HepG2 (cell line): ENCODE results near the gene PROK2. TPM values are rescaled to one million over a fixed set of nuclear protein-coding genes. Genes with fewer than 3 reads are reported as not detected.

ENCODE experiments used
- ATAC-seq: fragments of 200-7000 bp; cut with Tn5 transposase; 3 replicates; pipeline ENCODE4 v1.9.1; 2020; ENCODE audit warnings: mild to moderate bottlenecking, moderate library complexity
- BruUV-seq: library from RNA; stranded (reverse); fragments of 400-500 nt; replicated peaks from 2 replicates; lab custom pipeline; 2021; lab: Mats Ljungman, UMichigan
- CTCF ChIA-PET: fragments of 300-600 bp; formaldehyde crosslinking; extraction: SDS; loops from one replicate; lab custom pipeline; 2021; ENCODE audit warnings: low total read pairs, inconsistent platforms, low intra/inter-chr PET ratio; lab: Yijun Ruan, JAX
- POLR2A ChIA-PET: fragments of 350-600 bp; sonication (Branson Sonifier 250); formaldehyde crosslinking; loops from one replicate; lab custom pipeline; 2020; ENCODE audit warnings: antibody characterized with exemption, inconsistent platforms; lab: Yijun Ruan, JAX
- DNase-seq: peaks from one replicate; pipeline ENCODE4 v3.0.0-alpha.2; 2015; ENCODE audit warnings: low spot score
- FAIRE-seq: peaks from 3 replicates; lab custom pipeline; 2011; peaks lifted over from hg19 to GRCh38; lab: Jason Lieb, UNC
- H2AFZ ChIP-seq: one replicate; pipeline ENCODE4 v1.6.1; 2011; ENCODE audit warnings: low read length, inconsistent platforms
- H3K27ac ChIP-seq: fragments of 300-600 bp; 3 replicates; pipeline ENCODE4 v1.8.0; 2011; ENCODE audit warnings: mixed run types, mild to moderate bottlenecking, mixed read lengths, low read length, inconsistent platforms; ENCODE audit not compliant: insufficient read depth; ENCODE audit errors: extremely low read length
- H3K27me3 ChIP-seq, 2 experiments: fragments of 200-600 bp in 1 of 2; 2 replicates in 1 of 2; 3 replicates in 1 of 2; pipeline versions ENCODE4 v1.6.0 to v1.8.0; 2011; ENCODE audit warnings: low read length in 2 of 2, mild to moderate bottlenecking in 2 of 2, moderate library complexity in 2 of 2, inconsistent platforms in 1 of 2; ENCODE audit not compliant: insufficient read depth in 2 of 2, control insufficient read depth in 1 of 2
- H3K36me3 ChIP-seq, 2 experiments: fragments of 200-600 bp in 1 of 2; replicated peaks in 1 of 2; 2 replicates in 1 of 2; 3 replicates in 1 of 2; pipeline versions ENCODE4 v1.5.1 to v1.8.0; 2011; ENCODE audit warnings: low read length in 2 of 2, inconsistent platforms in 1 of 2; ENCODE audit not compliant: insufficient read depth in 2 of 2, control insufficient read depth in 1 of 2
- H3K4me1 ChIP-seq: 2 replicates; pipeline ENCODE4 v1.5.1; 2012; ENCODE audit warnings: low read length, inconsistent platforms; ENCODE audit not compliant: insufficient read depth
- H3K4me2 ChIP-seq: 2 replicates; pipeline ENCODE4 v1.6.0; 2011; ENCODE audit warnings: low read depth, low read length, inconsistent platforms
- H3K4me3 ChIP-seq, 3 experiments: fragments of 200-600 bp in 1 of 3; sonication (generic), shearing (Covaris generic) in 1 of 3; replicated peaks in 1 of 3; 2 replicates each; pipeline ENCODE4 v1.5.1; 2011 to 2016; ENCODE audit warnings: low read length in 3 of 3, inconsistent platforms in 2 of 3, low read depth in 2 of 3, mild to moderate bottlenecking in 2 of 3, control low read depth in 1 of 3, mixed read lengths in 1 of 3; ENCODE audit not compliant: insufficient read depth in 1 of 3
- H3K79me2 ChIP-seq: one replicate; pipeline ENCODE4 v1.6.1; 2011; ENCODE audit warnings: low read length, inconsistent platforms; ENCODE audit not compliant: insufficient read depth
- H3K9ac ChIP-seq: 2 replicates; pipeline ENCODE4 v1.6.0; 2011; ENCODE audit warnings: mild to moderate bottlenecking, low read depth, low read length, inconsistent platforms; ENCODE audit not compliant: insufficient read depth
- H3K9me3 ChIP-seq: 2 replicates; pipeline ENCODE4 v1.5.1; 2012; ENCODE audit warnings: mild to moderate bottlenecking, low read length
- H4K20me1 ChIP-seq: 2 replicates; pipeline ENCODE4 v1.6.0; 2011; ENCODE audit warnings: inconsistent platforms, mild to moderate bottlenecking, low read length, moderate library complexity; ENCODE audit not compliant: insufficient read depth
- SETDB1 ChIP-seq: sonication (generic); formaldehyde crosslinking; IDR thresholded peaks from 2 replicates; pipeline ENCODE4 v1.5.1; 2020; ENCODE audit warnings: missing genetic modification reagents, mild to moderate bottlenecking, borderline replicate concordance
- SP1 ChIP-seq, 2 experiments: fragments of 450-650 bp in 1 of 2; sonication (generic) in 1 of 2; formaldehyde crosslinking in 1 of 2; IDR thresholded peaks; 2 replicates each; pipeline versions ENCODE4 v1.4.0 to v1.6.1; 2016 to 2020; ENCODE audit warnings: missing genetic modification reagents in 1 of 2
- ZFY ChIP-seq: sonication (generic); formaldehyde crosslinking; IDR thresholded peaks from 2 replicates; pipeline ENCODE4 v1.4.0; 2020; ENCODE audit warnings: missing genetic modification reagents
- ZNF224 ChIP-seq: sonication (generic); formaldehyde crosslinking; IDR thresholded peaks from 2 replicates; pipeline ENCODE4 v1.5.0; 2020; ENCODE audit warnings: mild to moderate bottlenecking, missing genetic modification reagents
- ZNF75D ChIP-seq: sonication (generic); formaldehyde crosslinking; IDR thresholded peaks from 2 replicates; pipeline ENCODE4 v1.8.1; 2023; ENCODE audit warnings: missing genetic modification reagents, mild to moderate bottlenecking, borderline replicate concordance
- WGBS: methylation state at CpG from one replicate; pipeline ENCODE4 v1.1.6; 2017; ENCODE audit warnings: low lambda C conversion rate; 5-methylcytosine and 5-hydroxymethylcytosine counted together
- in situ Hi-C: cut with HindIII; loops from 2 replicates; pipeline ENCODE4 v1.10.0; 2017; ENCODE audit warnings: low pct_unique_long_range_greater_than_20kb; ENCODE audit not compliant: extremely low pct_ligation_motif_present
- intact Hi-C: fragments of 100-400 bp; cut with micrococcal nuclease; formaldehyde crosslinking; loops from one replicate; pipeline ENCODE4 v1.10.0; 2022; ENCODE audit not compliant: unreplicated experiment
- polyA plus RNA-seq, 8 experiments: library from polyadenylated mRNA; depleted of rRNA in 3 of 8; stranded (reverse) in 7 of 8; unstranded in 1 of 8; fragments of >200 nt; fragmentation: Illumina TruSeq in 4 of 8; extraction: Trizol in 4 of 8; gene quantifications; 2 replicates each; pipeline versions ENCODE4 v1.2.1 to v1.2.3, GENCODE V29; 2011 to 2016; ENCODE audit warnings: low read depth in 4 of 8, missing spikeins in 1 of 8, mixed read lengths in 1 of 8; ENCODE audit not compliant: insufficient read depth in 1 of 8
- total RNA-seq, 5 experiments: library from RNA; depleted of rRNA; stranded (reverse); fragments of >200 nt; fragmentation: Illumina TruSeq; extraction: Trizol; gene quantifications; 2 replicates each; pipeline ENCODE4 v1.2.3, GENCODE V29; 2016; ENCODE audit warnings: low read depth in 1 of 5
- TF ChIP-seq, protein P1 (sequence below): sonication (generic); formaldehyde crosslinking; IDR thresholded peaks from 2 replicates; pipeline ENCODE4 v1.4.0; 2020; ENCODE audit warnings: missing genetic modification reagents

Gene PROK2
- total and polyA plus RNA-seq, 2 of the 13 experiments (the other 11 are each of a cell fraction or from before 2014, with no cell fraction given): not detected

DNA sequence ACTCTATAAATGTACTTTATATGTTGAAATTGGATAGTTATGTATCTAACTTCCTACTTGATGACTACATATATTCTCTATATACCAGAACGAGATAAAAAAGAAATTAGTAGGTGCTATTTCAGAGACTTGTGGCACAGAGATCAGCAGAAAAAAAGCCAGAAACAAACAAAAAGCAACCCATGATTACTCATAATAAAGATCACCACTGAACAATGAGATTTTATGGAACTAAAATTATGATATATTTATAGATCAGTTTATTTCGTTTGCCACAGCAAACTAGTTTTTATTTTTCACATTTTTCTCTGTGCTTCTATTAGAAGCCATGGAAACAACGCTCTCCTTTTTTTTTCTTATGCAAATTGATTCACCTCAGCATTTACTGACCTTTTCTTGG lies 15.1 kb upstream of the PROK2 start:
- H3K79me2 ChIP-seq: no peaks in the 10 kb centered on the region
- H3K9ac ChIP-seq: no peak overlapping the region
- POLR2A ChIA-PET: no interaction called here
- no peaks in the 10 kb centered on the region for H3K9me3 ChIP-seq
- no peak overlapping the region for H3K27ac ChIP-seq
- no peaks in the 10 kb centered on the region for H3K36me3 ChIP-seq
- no TSS peak for BruUV-seq
- CTCF ChIA-PET: no interaction called here
- intact Hi-C loops: no loop called here
- H3K27me3 ChIP-seq: peaks cover 0 to 13% of the 10 kb centered on the region in 2 experiments; a peak in 3 of 5 replicates
- TF ChIP-seq, protein P1, sequence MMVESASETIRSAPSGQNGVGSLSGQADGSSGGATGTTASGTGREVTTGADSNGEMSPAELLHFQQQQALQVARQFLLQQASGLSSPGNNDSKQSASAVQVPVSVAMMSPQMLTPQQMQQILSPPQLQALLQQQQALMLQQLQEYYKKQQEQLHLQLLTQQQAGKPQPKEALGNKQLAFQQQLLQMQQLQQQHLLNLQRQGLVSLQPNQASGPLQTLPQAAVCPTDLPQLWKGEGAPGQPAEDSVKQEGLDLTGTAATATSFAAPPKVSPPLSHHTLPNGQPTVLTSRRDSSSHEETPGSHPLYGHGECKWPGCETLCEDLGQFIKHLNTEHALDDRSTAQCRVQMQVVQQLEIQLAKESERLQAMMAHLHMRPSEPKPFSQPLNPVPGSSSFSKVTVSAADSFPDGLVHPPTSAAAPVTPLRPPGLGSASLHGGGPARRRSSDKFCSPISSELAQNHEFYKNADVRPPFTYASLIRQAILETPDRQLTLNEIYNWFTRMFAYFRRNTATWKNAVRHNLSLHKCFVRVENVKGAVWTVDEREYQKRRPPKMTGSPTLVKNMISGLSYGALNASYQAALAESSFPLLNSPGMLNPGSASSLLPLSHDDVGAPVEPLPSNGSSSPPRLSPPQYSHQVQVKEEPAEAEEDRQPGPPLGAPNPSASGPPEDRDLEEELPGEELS (CRISPR knock-in tag): no peak
- TF ChIP-seq ZNF224 (CRISPR knock-in tag) (no peak), ZNF75D (CRISPR knock-in tag) (no peak), SETDB1 (no peak)
- H4K20me1 ChIP-seq: no peaks in the 10 kb centered on the region
- in situ Hi-C loops: no loop called here
- no peak overlapping the region for H3K4me3 ChIP-seq
- H3K4me2 ChIP-seq: no peak overlapping the region
- FAIRE-seq (no peak), ATAC-seq (no peak), DNase-seq (no peak)
- under 1% methylated on average over 3 of the region's 3 CpGs for WGBS
- no peak overlapping the region for H2AFZ ChIP-seq
- H3K4me1 ChIP-seq: no peaks in the 10 kb centered on the region

GRCh38 chr3:71797455-71797854 lies 12.5 kb upstream of the PROK2 start:
- Histone ChIP-seq H3K4me3 (no peak overlapping the region), H3K27me3 (peaks cover 0 to 14% of the 10 kb centered on the region in 2 experiments; a peak in 2 of 5 replicates), H3K27ac (no peak overlapping the region), H3K79me2 (no peaks in the 10 kb centered on the region), H3K9ac (no peak overlapping the region), H4K20me1 (no peaks in the 10 kb centered on the region)
- CTCF ChIA-PET: no interaction called here
- intact Hi-C loops: no loop called here
- DNase-seq (no peak), FAIRE-seq (no peak), ATAC-seq (no peak)
- in situ Hi-C loops: no loop called here
- POLR2A ChIA-PET: no interaction called here
- WGBS: 10% methylated on average over 5 of the region's 7 CpGs
- TF ChIP-seq ZFY (CRISPR knock-in tag) (no peak), SP1 (IDR thresholded peaks at IDR 0.05) (no peak), SP1 (CRISPR knock-in tag; IDR thresholded peaks at IDR 0.05) (no peak)
- TF ChIP-seq, all 625 proteins: peak for 0
- Histone ChIP-seq H2AFZ (no peak overlapping the region), H3K36me3 (no peaks in the 10 kb centered on the region), H3K4me2 (no peak overlapping the region), H3K4me1 (no peaks in the 10 kb centered on the region), H3K9me3 (no peaks in the 10 kb centered on the region)
- no TSS peak for BruUV-seq
